HS-27A (cell line): ENCODE data around the gene DDX11.
"Not testable (repeated sequence)": the region's sequence is repeated elsewhere in the genome, so short reads cannot be mapped to it uniquely, and the experiment has no call there.

ENCODE experiments used
- DNase-seq: peaks from one replicate; pipeline ENCODE4 v3.0.0-alpha.2; 2012; ENCODE audit warnings: low read depth, missing footprints

Gene DDX11

GRCh38 chr12:31099434-31099833, 25.8 kb downstream of the DDX11 start:
- DNase-seq: not testable (repeated sequence)

- DNase-seq: not testable (repeated sequence)
Observed at GRCh38 chr12:31100503-31101208, 27.0 kb downstream of the DDX11 start.

- not testable (repeated sequence) for DNase-seq
Observed at GRCh38 chr12:31102125-31102524, 28.5 kb downstream of the DDX11 start.

GRCh38 chr12:31102596-31102995, 28.9 kb downstream of the DDX11 start:
- DNase-seq: not testable (repeated sequence)

GRCh38 chr12:31103561-31103975, 29.9 kb downstream of the DDX11 start:
- not testable (repeated sequence) for DNase-seq

- not testable (repeated sequence) for DNase-seq
Observed at GRCh38 chr12:31104220-31104619, 30.6 kb downstream of the DDX11 start.

- not testable (repeated sequence) for DNase-seq
Observed at GRCh38 chr12:31104773-31105172, 31.1 kb downstream of the DDX11 start.

- no peak for DNase-seq
Observed at GRCh38 chr12:31105668-31106067, 32.0 kb downstream of the DDX11 start.

- DNase-seq: no peak
Observed at GRCh38 chr12:31106101-31106803, 32.6 kb downstream of the DDX11 start.

GRCh38 chr12:31109773-31110172, 36.1 kb downstream of the DDX11 start:
- not testable (repeated sequence) for DNase-seq

- DNase-seq: not testable (repeated sequence)
Observed at GRCh38 chr12:31110263-31110662, 36.6 kb downstream of the DDX11 start.

- DNase-seq: not testable (repeated sequence)
Observed at GRCh38 chr12:31115092-31115601, 41.5 kb downstream of the DDX11 start.

- DNase-seq: not testable (repeated sequence)
Observed at GRCh38 chr12:31116846-31117202, 43.2 kb downstream of the DDX11 start.

- DNase-seq: no peak
Observed at GRCh38 chr12:31117203-31118011, 43.7 kb downstream of the DDX11 start.

- no peak for DNase-seq
Observed at GRCh38 chr12:31118347-31119191, 44.9 kb downstream of the DDX11 start.

- no peak for DNase-seq
Observed at GRCh38 chr12:31119192-31119802, 45.6 kb downstream of the DDX11 start.

- DNase-seq: no peak
Observed at GRCh38 chr12:31119803-31120211, 46.1 kb downstream of the DDX11 start.

- no peak for DNase-seq
Observed at GRCh38 chr12:31120392-31121008, 46.8 kb downstream of the DDX11 start.

GRCh38 chr12:31121022-31121728, 47.5 kb downstream of the DDX11 start:
- DNase-seq: not testable (repeated sequence)

GRCh38 chr12:31122481-31122880, 48.8 kb downstream of the DDX11 start:
- no peak for DNase-seq
